AG10803 (cell line): ENCODE measurements around the gene SLC35D2.
"Not testable (repeated sequence)": the region's sequence is repeated elsewhere in the genome, so short reads cannot be mapped to it uniquely, and the experiment has no call there.

Source experiments
- DNase-seq: peaks from one replicate; pipeline ENCODE4 v3.0.0; 2010; ENCODE audit warnings: low read depth
- H3K4me3 ChIP-seq: 2 replicates; pipeline ENCODE4 v1.5.1; 2011; ENCODE audit warnings: mild to moderate bottlenecking, low read length, control low read depth
- TF ChIP-seq, protein P1 (sequence below): conservative IDR thresholded peaks from 2 replicates; pipeline ENCODE4 v1.5.1; 2011; ENCODE audit warnings: mild to moderate bottlenecking, low read length, control low read depth, inconsistent platforms

The SLC35D2 gene

DNA sequence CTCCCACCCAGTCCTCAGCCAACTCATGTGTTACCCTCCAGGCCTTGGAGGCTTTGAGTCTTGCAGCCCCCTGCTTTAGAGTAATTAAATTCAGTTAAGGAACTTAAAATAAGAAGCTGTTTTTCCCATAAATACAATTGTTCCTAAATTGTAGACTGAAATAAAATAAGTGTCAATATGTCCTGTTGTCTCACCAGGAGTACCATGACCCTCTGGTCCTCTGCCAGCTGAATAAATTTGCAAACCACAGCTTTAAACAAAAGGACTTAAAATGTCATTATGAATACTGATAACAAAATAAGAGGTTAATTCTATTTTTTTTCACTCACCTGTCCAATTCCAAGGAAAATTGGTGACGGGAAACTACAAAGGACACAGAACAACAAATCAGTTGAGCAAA, 15.6 kb downstream of the SLC35D2 start:
- H3K4me3 ChIP-seq, result no peak overlapping the region
- TF ChIP-seq, protein P1, sequence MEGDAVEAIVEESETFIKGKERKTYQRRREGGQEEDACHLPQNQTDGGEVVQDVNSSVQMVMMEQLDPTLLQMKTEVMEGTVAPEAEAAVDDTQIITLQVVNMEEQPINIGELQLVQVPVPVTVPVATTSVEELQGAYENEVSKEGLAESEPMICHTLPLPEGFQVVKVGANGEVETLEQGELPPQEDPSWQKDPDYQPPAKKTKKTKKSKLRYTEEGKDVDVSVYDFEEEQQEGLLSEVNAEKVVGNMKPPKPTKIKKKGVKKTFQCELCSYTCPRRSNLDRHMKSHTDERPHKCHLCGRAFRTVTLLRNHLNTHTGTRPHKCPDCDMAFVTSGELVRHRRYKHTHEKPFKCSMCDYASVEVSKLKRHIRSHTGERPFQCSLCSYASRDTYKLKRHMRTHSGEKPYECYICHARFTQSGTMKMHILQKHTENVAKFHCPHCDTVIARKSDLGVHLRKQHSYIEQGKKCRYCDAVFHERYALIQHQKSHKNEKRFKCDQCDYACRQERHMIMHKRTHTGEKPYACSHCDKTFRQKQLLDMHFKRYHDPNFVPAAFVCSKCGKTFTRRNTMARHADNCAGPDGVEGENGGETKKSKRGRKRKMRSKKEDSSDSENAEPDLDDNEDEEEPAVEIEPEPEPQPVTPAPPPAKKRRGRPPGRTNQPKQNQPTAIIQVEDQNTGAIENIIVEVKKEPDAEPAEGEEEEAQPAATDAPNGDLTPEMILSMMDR, result no peak
- no peak for DNase-seq

DNA sequence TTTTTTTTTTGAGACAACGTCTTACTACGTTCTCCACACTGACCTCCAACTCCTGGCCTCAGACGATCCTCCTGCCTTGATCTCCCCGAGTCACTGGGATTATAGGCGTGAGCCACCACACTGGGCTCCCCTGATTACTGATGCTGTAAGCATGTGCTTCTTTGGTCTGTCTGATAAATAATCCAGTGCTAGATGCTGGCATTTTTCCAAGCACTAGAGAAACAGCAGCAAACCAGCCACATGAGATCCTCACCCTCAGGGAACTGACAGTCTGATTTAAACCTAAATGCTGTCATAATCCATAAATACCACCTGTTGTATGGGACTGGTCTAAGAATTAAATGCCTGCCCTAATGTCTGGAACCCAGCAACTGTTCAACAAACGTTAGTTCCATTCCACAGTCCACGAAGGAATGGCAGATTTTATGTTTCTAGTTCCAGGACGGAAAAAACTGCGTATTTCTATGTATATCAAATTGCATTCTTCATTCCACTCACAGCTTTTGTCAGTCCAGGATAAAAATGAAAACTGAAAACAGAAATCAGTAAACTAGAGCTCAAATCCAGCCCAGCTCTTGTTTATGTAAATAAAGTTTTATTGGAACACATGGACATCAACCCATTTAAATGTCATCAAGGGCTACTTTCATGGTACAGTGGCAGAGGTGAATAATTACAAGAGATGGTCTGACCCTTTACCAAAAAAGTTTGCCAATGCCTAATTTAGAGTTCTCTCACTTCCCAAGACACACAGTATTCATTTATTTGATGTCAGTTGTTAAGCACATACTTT, 20.1 kb downstream of the SLC35D2 start:
- no peak for DNase-seq
- TF ChIP-seq, protein P1, result no peak
- H3K4me3 ChIP-seq, result no peak overlapping the region

DNA sequence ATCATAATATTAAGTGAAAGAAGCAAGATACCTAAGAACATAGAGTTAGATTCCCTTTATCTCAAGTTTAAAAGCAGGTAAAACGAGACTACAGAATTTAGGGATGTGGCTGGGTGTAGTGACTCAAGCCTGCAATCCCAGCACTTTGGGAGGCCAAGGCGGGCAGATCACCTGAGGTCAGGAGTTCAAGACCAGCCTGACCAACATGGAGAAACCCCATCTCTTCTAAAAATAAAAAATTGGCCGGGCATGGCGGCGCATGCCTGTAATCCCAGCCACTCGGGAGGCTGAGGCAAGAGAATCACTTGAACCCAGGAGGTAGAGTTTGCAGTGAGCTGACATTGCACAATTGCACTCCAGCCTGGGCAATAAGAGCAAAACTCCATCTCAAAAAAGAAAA, 21.4 kb downstream of the SLC35D2 start:
- H3K4me3 ChIP-seq, DNase-seq: not testable (repeated sequence)

DNA sequence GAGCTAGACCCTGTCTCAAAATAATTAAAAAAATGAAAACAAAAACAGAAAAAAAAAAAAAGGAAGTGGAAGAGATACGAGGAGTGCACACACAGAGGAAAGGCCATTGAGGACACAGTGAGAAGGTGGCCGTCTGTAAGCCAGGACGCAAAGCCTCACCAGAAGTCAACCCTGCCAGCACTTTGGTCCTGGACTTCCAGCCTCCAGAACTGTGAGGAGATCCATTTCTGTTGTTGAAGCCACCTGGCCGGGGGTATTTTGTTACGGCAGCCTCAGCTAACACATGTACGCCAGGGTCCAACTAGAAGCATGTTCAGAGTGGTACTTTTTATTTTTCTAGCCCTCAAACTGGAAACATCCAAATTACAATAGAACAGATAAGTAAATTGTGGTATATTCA, 21.8 kb downstream of the SLC35D2 start:
- TF ChIP-seq, protein P1, result no peak
- no peak overlapping the region for H3K4me3 ChIP-seq
- no peak for DNase-seq

DNA sequence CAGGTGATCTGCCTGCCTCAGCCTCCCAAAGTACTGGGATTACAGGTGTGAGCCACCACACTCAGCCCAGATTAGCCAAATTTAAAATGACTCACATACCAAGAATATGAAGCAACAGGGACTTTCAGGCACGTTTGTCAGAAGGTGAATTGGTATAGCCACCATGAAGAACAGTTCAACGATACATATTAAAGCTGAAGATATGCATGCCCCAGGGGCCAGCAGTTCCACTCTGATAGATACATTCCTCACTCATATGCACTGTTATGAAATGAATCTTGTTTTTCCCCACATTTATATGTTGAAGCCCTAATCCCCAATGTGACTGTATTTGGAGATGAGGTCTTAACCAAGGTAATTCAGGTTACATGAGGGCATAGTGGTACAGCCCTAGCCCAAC, 22.5 kb downstream of the SLC35D2 start:
- no peak overlapping the region for H3K4me3 ChIP-seq
- TF ChIP-seq, protein P1, result no peak
- DNase-seq, result no peak

DNA sequence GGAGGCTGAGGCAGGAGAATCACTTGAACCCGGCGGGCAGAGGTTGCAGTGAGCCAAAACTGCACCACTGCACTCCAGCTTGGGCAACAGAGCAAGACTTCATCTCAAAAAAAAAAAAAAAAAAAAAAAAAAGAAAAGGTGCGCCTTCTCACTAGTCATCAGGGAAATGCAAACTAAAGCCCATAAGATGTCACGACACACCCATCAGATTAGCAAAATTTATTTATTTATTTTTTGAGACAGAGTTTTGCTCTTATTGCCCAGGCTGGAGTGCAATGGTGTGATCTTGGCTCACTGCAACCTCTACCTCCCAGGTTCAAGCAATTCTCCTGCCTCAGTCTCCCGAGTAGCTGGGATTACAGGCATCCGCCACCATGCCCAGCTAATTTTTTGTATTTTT, 23.0 kb downstream of the SLC35D2 start:
- DNase-seq, result not testable (repeated sequence)

DNA sequence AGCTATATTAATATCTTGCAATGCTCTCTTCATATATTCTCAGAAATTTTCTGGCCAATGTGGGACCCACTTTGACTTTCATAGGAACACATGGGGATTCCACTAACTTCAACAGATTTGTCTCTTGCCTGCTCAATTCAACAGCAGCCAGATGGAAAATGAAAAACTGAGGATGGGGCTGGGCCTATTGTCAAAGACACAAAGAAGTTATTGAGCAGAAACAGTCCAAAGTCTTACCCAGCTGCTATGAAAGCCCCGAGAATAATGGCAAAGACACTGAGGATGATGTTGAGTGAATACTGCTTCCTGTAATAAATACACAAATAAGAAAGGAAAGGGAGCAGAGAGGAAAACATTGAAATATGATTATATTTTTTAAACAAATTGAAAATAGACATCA, 32.6 kb downstream of the SLC35D2 start:
- TF ChIP-seq, protein P1, result no peak
- DNase-seq, result no peak

More for the DNA sequence above, 23.0 kb downstream of the SLC35D2 start:
- not testable (repeated sequence) for H3K4me3 ChIP-seq

DNA sequence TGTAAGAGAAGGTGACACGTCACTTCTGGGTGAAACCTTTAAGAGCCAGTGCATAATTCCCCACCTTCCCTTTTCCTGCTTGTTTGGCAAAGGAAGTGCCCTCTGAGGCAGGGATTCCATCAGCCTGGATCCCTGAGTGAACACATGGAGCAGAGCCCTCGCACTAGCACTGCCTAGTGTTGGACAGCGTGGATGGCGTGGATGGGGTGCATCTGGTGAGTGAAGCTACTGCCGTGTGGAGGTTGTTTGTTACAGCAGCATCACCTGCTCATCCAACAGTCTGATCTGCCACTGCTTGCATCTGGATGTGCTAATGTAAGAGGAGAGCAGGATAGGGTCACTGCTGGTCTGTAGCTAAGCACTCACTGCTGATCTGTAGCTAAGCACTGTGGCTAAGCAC, 35.2 kb downstream of the SLC35D2 start:
- DNase-seq, result no peak
- H3K4me3 ChIP-seq, result no peak overlapping the region
- TF ChIP-seq, protein P1, result no peak

More for the DNA sequence above, 32.6 kb downstream of the SLC35D2 start:
- no peak overlapping the region for H3K4me3 ChIP-seq
